ENCODE data around the gene PPP2R3C.
A peak's percentile ranks its signal among the peaks of the same experiment; 100 is the strongest.

The PPP2R3C gene

DNA sequence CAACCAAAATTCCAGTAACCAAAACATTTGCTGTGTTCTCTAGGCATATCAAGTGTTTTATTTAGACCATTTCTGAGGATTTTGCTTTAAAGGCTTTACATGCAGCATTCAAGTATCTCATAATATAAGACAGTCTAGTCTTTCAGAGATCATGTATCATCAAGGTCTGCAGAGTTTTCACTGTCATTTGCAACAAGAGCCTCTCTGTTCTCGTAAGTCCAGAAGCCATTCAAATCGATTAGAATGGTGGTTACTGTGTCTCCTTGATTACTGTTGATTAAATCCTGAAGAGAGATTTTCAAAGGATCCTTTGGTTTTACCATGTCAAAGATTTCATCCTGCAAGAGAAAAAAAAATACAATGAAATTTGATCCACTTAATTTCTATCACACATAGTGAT is 36.3 kb downstream of the PPP2R3C start:
- Histone ChIP-seq H3K27me3 (no peaks in the 10 kb centered on the region), H3K9me3 (no peaks in the 10 kb centered on the region), H3K36me3 (peaks cover 97% of the 10 kb centered on the region), H3K4me1 (ENCODE audit: control insufficient read depth in 1 of 2, insufficient read depth in 1 of 2, low read depth in 1 of 2, low read length in 1 of 2) (peaks cover 0 to 1% of the 10 kb centered on the region in 2 experiments), H3K4me3 (ENCODE audit: low read depth in 1 of 2, low read length in 1 of 2) (no peak overlapping the region), H3K27ac (peak overlapping the region; percentile 30)
- TF ChIP-seq, protein P1, sequence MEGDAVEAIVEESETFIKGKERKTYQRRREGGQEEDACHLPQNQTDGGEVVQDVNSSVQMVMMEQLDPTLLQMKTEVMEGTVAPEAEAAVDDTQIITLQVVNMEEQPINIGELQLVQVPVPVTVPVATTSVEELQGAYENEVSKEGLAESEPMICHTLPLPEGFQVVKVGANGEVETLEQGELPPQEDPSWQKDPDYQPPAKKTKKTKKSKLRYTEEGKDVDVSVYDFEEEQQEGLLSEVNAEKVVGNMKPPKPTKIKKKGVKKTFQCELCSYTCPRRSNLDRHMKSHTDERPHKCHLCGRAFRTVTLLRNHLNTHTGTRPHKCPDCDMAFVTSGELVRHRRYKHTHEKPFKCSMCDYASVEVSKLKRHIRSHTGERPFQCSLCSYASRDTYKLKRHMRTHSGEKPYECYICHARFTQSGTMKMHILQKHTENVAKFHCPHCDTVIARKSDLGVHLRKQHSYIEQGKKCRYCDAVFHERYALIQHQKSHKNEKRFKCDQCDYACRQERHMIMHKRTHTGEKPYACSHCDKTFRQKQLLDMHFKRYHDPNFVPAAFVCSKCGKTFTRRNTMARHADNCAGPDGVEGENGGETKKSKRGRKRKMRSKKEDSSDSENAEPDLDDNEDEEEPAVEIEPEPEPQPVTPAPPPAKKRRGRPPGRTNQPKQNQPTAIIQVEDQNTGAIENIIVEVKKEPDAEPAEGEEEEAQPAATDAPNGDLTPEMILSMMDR (IDR thresholded peaks at IDR 0.05): no peak

- Histone ChIP-seq H3K9me3 (no peaks in the 10 kb centered on the region), H3K27ac (no peak overlapping the region), H3K36me3 (peaks cover 96% of the 10 kb centered on the region), H3K27me3 (no peaks in the 10 kb centered on the region), H3K4me1 (ENCODE audit: control insufficient read depth in 1 of 2, insufficient read depth in 1 of 2, low read depth in 1 of 2, low read length in 1 of 2) (peaks cover 15 to 19% of the 10 kb centered on the region in 2 experiments), H3K4me3 (ENCODE audit: low read depth in 1 of 2, low read length in 1 of 2) (no peak overlapping the region)
- TF ChIP-seq, protein P1 (IDR thresholded peaks at IDR 0.05): no peak
These were observed 38.1 kb downstream of the PPP2R3C start for GRCh38 chr14:35083530-35084150.

GRCh38 chr14:35079742-35080141 is 42.0 kb downstream of the PPP2R3C start:
- Histone ChIP-seq H3K4me3 (ENCODE audit: low read depth in 1 of 2, low read length in 1 of 2) (no peak overlapping the region), H3K9me3 (no peaks in the 10 kb centered on the region), H3K36me3 (peaks cover 63% of the 10 kb centered on the region), H3K4me1 (ENCODE audit: control insufficient read depth in 1 of 2, insufficient read depth in 1 of 2, low read depth in 1 of 2, low read length in 1 of 2) (peaks cover 34 to 46% of the 10 kb centered on the region in 2 experiments), H3K27ac (peak overlapping the region; percentile 43), H3K27me3 (no peaks in the 10 kb centered on the region)
- TF ChIP-seq, protein P1 (IDR thresholded peaks at IDR 0.05): no peak

- Histone ChIP-seq H3K27ac (no peak overlapping the region), H3K4me3 (ENCODE audit: low read depth in 1 of 2, low read length in 1 of 2) (no peak overlapping the region), H3K4me1 (ENCODE audit: control insufficient read depth in 1 of 2, insufficient read depth in 1 of 2, low read depth in 1 of 2, low read length in 1 of 2) (peaks cover 35 to 46% of the 10 kb centered on the region in 2 experiments), H3K27me3 (no peaks in the 10 kb centered on the region), H3K9me3 (no peaks in the 10 kb centered on the region), H3K36me3 (peaks cover 58% of the 10 kb centered on the region)
- TF ChIP-seq, protein P1 (IDR thresholded peaks at IDR 0.05): no peak
These were observed 43.7 kb downstream of the PPP2R3C start for GRCh38 chr14:35078082-35078481.

GRCh38 chr14:35073486-35073885 is 48.3 kb downstream of the PPP2R3C start:
- peaks cover 20 to 26% of the 10 kb centered on the region in 2 experiments for H3K4me1 ChIP-seq (ENCODE audit: control insufficient read depth in 1 of 2, insufficient read depth in 1 of 2, low read depth in 1 of 2, low read length in 1 of 2)
- H3K27ac ChIP-seq: no peak overlapping the region
- TF ChIP-seq, protein P1 (IDR thresholded peaks at IDR 0.05): no peak
- H3K4me3 ChIP-seq (ENCODE audit: low read depth in 1 of 2, low read length in 1 of 2): no peak overlapping the region
- peaks cover 42% of the 10 kb centered on the region for H3K36me3 ChIP-seq
- no peaks in the 10 kb centered on the region for H3K27me3 ChIP-seq
- no peaks in the 10 kb centered on the region for H3K9me3 ChIP-seq

Measured in neutrophil (primary cell).